Caco-2 (cell line): ENCODE measurements around the gene ACTR1B. TPM values are rescaled to one million over a fixed set of nuclear protein-coding genes. Genes with fewer than 3 reads are reported as not detected.
A peak's percentile ranks its signal among the peaks of the same experiment; 100 is the strongest.

Experiments used
- BruUV-seq: library from RNA; stranded (reverse); fragments of 400-500 nt; replicated peaks from 2 replicates; lab custom pipeline; 2021; lab: Mats Ljungman, UMichigan
- CTCF ChIA-PET: fragments of 300-600 bp; sonication (Branson Sonifier 250); formaldehyde crosslinking; loops from one replicate; lab custom pipeline; 2022; ENCODE audit warnings: antibody characterized with exemption; lab: Charles Lee
- POLR2A ChIA-PET: fragments of 300-600 bp; sonication (Branson Sonifier 250); formaldehyde crosslinking; loops from one replicate; lab custom pipeline; 2022; ENCODE audit warnings: antibody characterized with exemption; lab: Charles Lee
- DNase-seq, 2 experiments: peaks; one replicate each; pipeline versions ENCODE4 v3.0.0 to v3.0.0-alpha.2; 2020 to 2022
- H3K27me3 ChIP-seq: replicated peaks from 2 replicates; pipeline ENCODE4 v1.6.0; 2011; ENCODE audit warnings: low read length; ENCODE audit not compliant: control insufficient read depth, insufficient read depth
- H3K36me3 ChIP-seq: 2 replicates; pipeline ENCODE4 v1.5.1; 2011; ENCODE audit warnings: low read length; ENCODE audit not compliant: control insufficient read depth, insufficient read depth
- H3K4me1 ChIP-seq: fragments of 250-450 bp; sonication (Bioruptor Pico); 2 replicates; pipeline ENCODE4 v1.5.1; 2020; ENCODE audit warnings: mild to moderate bottlenecking
- H3K4me3 ChIP-seq: 2 replicates; pipeline ENCODE4 v1.5.1; 2011; ENCODE audit warnings: low read depth, mild to moderate bottlenecking, control low read depth, low read length
- H3K9me3 ChIP-seq: fragments of 250-450 bp; sonication (Bioruptor Pico); 2 replicates; pipeline ENCODE4 v1.5.1; 2020; ENCODE audit warnings: mild to moderate bottlenecking, moderate library complexity
- H3K27ac Mint-ChIP-seq: one replicate; pipeline ENCODE4 v1.8.0; 2022; ENCODE audit warnings: mixed read lengths; ENCODE audit not compliant: unreplicated experiment
- H3K27me3 Mint-ChIP-seq: one replicate; pipeline ENCODE4 v1.8.0; 2022; ENCODE audit warnings: mixed read lengths; ENCODE audit not compliant: insufficient read depth, unreplicated experiment
- H3K36me3 Mint-ChIP-seq: one replicate; pipeline ENCODE4 v1.8.0; 2022; ENCODE audit warnings: mild to moderate bottlenecking, mixed read lengths; ENCODE audit not compliant: insufficient read depth, unreplicated experiment
- H3K4me1 Mint-ChIP-seq: one replicate; pipeline ENCODE4 v1.8.0; 2022; ENCODE audit warnings: low read depth, mixed read lengths; ENCODE audit not compliant: unreplicated experiment
- H3K4me3 Mint-ChIP-seq: one replicate; pipeline ENCODE4 v1.8.0; 2022; ENCODE audit warnings: mild to moderate bottlenecking, moderate library complexity, mixed read lengths; ENCODE audit not compliant: unreplicated experiment
- H3K9me3 Mint-ChIP-seq: one replicate; pipeline ENCODE4 v1.8.0; 2022; ENCODE audit warnings: mixed read lengths; ENCODE audit not compliant: unreplicated experiment
- CTCF ChIP-seq, 2 experiments: fragments of 200-600 bp in 1 of 2; IDR thresholded peaks; 1 replicate in 1 of 2; 2 replicates in 1 of 2; pipeline versions ENCODE4 v1.5.1 to v1.8.0; 2011 to 2022; ENCODE audit warnings: antibody characterized with exemption in 1 of 2, control low read depth in 1 of 2, inconsistent platforms in 1 of 2, low read depth in 1 of 2, low read length in 1 of 2, mild to moderate bottlenecking in 1 of 2, moderate library complexity in 1 of 2; ENCODE audit not compliant: insufficient read depth in 1 of 2, severe bottlenecking in 1 of 2, unreplicated experiment in 1 of 2
- intact Hi-C: fragments of 100-400 bp; cut with micrococcal nuclease; formaldehyde crosslinking; loops from one replicate; pipeline ENCODE4 v1.10.0; 2022; ENCODE audit not compliant: unreplicated experiment
- total RNA-seq: library from RNA; stranded (reverse); gene quantifications from 2 replicates; pipeline ENCODE4 v1.2.3, GENCODE V29; 2022

Gene ACTR1B
- total RNA-seq, 1 experiment from 2014 or later = 42.3 TPM

- Histone ChIP-seq H3K4me1 (peaks cover 6% of the 10 kb centered on the region), H3K9me3 (no peaks in the 10 kb centered on the region), H3K36me3 (no peaks in the 10 kb centered on the region; the same call in 1 of the 2 replicates), H3K27me3 (no peaks in the 10 kb centered on the region), H3K4me3 (peak overlapping the region; percentile 73)
- POLR2A ChIA-PET = interaction anchor here (0.5 to 3.9 kb wide), 9 partner anchors 9 to 1329 kb away, joined by 3 to 82 read pairs (median 3); partner anchors contain the start of gene COX5B
- intact Hi-C loops = loop anchor here (1.0 kb wide), 3 partner anchors 19 to 74 kb away; no protein-coding TSS in a partner anchor
- Mint-ChIP-seq H3K36me3 (peaks cover 23% of the 10 kb centered on the region), H3K4me3 (peak overlapping the region; percentile 94), H3K27me3 (no peaks in the 10 kb centered on the region), H3K4me1 (peaks cover 11% of the 10 kb centered on the region), H3K27ac (peak overlapping the region; percentile 98), H3K9me3 (no peaks in the 10 kb centered on the region)
- CTCF ChIA-PET = interaction anchor here (0.8 to 4.0 kb wide), 8 partner anchors 11 to 84 kb away, joined by 4 to 42 read pairs (median 12); partner anchors contain the start of genes ANKRD36B and COX5B
- no peak for DNase-seq
- TSS peak; percentile 87 for BruUV-seq
- no peak for TF ChIP-seq CTCF (IDR thresholded peaks at IDR 0.05; ENCODE audit: insufficient read depth in 1 of 2, low read depth in 1 of 2, low read length in 1 of 2, severe bottlenecking in 1 of 2, unreplicated experiment in 1 of 2)
Measured at GRCh38 chr2:97664636-97664970, 759 bp upstream of the ACTR1B start.

GRCh38 chr2:97663626-97663961 lies 250 bp downstream of the ACTR1B start:
- Mint-ChIP-seq H3K4me1 (peaks cover 11% of the 10 kb centered on the region), H3K9me3 (no peaks in the 10 kb centered on the region), H3K27ac (peak overlapping the region; percentile 98), H3K27me3 (no peaks in the 10 kb centered on the region), H3K4me3 (peak overlapping the region; percentile 94), H3K36me3 (peaks cover 25% of the 10 kb centered on the region)
- H3K9me3 ChIP-seq = no peaks in the 10 kb centered on the region
- DNase-seq = no peak
- CTCF ChIA-PET = interaction anchor here (0.6 to 4.0 kb wide), 11 partner anchors 10 to 1896 kb away, joined by 3 to 42 read pairs (median 7); partner anchors contain the start of genes ANKRD36B and COX5B
- H3K27me3 ChIP-seq = no peaks in the 10 kb centered on the region
- TF ChIP-seq CTCF (IDR thresholded peaks at IDR 0.05; ENCODE audit: insufficient read depth in 1 of 2, low read depth in 1 of 2, low read length in 1 of 2, severe bottlenecking in 1 of 2, unreplicated experiment in 1 of 2) = no peak
- intact Hi-C loops = no loop called here
- H3K4me3 ChIP-seq = peak overlapping the region; percentile 73
- no TSS peak for BruUV-seq
- H3K36me3 ChIP-seq = no peaks in the 10 kb centered on the region; the same call in 1 of the 2 replicates
- H3K4me1 ChIP-seq = peaks cover 6% of the 10 kb centered on the region
- POLR2A ChIA-PET = interaction anchor here (0.6 to 3.9 kb wide), 2 partner anchors 10 to 18 kb away, joined by 4 to 82 read pairs; partner anchors contain the start of gene COX5B

GRCh38 chr2:97662895-97663625 lies 784 bp downstream of the ACTR1B start:
- CTCF ChIA-PET = interaction anchor here (0.6 to 4.0 kb wide), 4 partner anchors 17 to 1896 kb away, joined by 3 to 42 read pairs (median 18); partner anchors contain the start of genes ANKRD36B and COX5B
- no peaks in the 10 kb centered on the region for H3K27me3 ChIP-seq
- peak overlapping the region; percentile 73 for H3K4me3 ChIP-seq
- DNase-seq = peak; percentile 80 to 84
- peaks cover 28% of the 10 kb centered on the region for H3K36me3 Mint-ChIP-seq
- H3K9me3 Mint-ChIP-seq = no peaks in the 10 kb centered on the region
- TF ChIP-seq CTCF (IDR thresholded peaks at IDR 0.05; ENCODE audit: insufficient read depth in 1 of 2, low read depth in 1 of 2, low read length in 1 of 2, severe bottlenecking in 1 of 2, unreplicated experiment in 1 of 2) = no peak
- no peaks in the 10 kb centered on the region for H3K27me3 Mint-ChIP-seq
- peaks cover 6% of the 10 kb centered on the region for H3K4me1 ChIP-seq
- intact Hi-C loops = no loop called here
- no peaks in the 10 kb centered on the region; the same call in 1 of the 2 replicates for H3K36me3 ChIP-seq
- POLR2A ChIA-PET = interaction anchor here (0.6 to 3.9 kb wide), 2 partner anchors 11 to 17 kb away, joined by 4 to 82 read pairs; partner anchors contain the start of gene COX5B
- H3K9me3 ChIP-seq = no peaks in the 10 kb centered on the region
- H3K4me3 Mint-ChIP-seq = peak overlapping the region; percentile 94
- peak overlapping the region; percentile 95 for H3K27ac Mint-ChIP-seq
- H3K4me1 Mint-ChIP-seq = peaks cover 11% of the 10 kb centered on the region
- no TSS peak for BruUV-seq
